Measurements from ENCODE around the gene ENPP3.

DNA sequence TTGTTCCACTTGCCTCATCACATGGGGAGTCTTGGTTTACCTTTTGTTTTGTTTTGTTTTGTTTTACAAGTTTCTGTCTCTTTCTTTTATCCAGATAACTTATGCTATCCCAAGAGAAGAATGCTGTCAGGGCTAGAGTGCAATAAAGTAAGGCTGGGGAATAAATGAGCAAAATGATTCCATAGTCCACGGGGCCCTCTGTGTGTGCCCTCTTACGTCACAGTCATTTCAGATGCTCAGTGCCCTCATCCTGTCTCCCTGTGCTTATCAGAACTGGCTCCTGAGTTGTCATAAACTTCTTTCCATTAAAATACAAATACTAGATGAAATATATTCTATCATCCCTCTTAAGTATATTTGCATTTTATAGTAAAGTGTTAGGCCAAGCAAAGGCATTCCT is 139.9 kb downstream of the ENPP3 start:
- no peak for TF ChIP-seq CTCF (IDR thresholded peaks at IDR 0.05; ENCODE audit: poor library complexity, severe bottlenecking)
- no peak for TF ChIP-seq SMC3 (conservative IDR thresholded peaks at IDR 0.05; ENCODE audit: poor library complexity)
- TF ChIP-seq POLR2AphosphoS5 (IDR thresholded peaks at IDR 0.05): no peak
